Caco-2 (cell line): ENCODE results near the gene FOXP1. TPM values are rescaled to one million over a fixed set of nuclear protein-coding genes. Genes with fewer than 3 reads are reported as not detected.
"Not testable (repeated sequence)": the region's sequence is repeated elsewhere in the genome, so short reads cannot be mapped to it uniquely, and the experiment has no call there.

Experiments
- BruUV-seq: library from RNA; stranded (reverse); fragments of 400-500 nt; replicated peaks from 2 replicates; lab custom pipeline; 2021; lab: Mats Ljungman, UMichigan
- CTCF ChIA-PET: fragments of 300-600 bp; sonication (Branson Sonifier 250); formaldehyde crosslinking; loops from one replicate; lab custom pipeline; 2022; ENCODE audit warnings: antibody characterized with exemption; lab: Charles Lee
- POLR2A ChIA-PET: fragments of 300-600 bp; sonication (Branson Sonifier 250); formaldehyde crosslinking; loops from one replicate; lab custom pipeline; 2022; ENCODE audit warnings: antibody characterized with exemption; lab: Charles Lee
- DNase-seq, 2 experiments: peaks; one replicate each; pipeline versions ENCODE4 v3.0.0 to v3.0.0-alpha.2; 2020 to 2022
- H3K27me3 ChIP-seq: replicated peaks from 2 replicates; pipeline ENCODE4 v1.6.0; 2011; ENCODE audit warnings: low read length; ENCODE audit not compliant: control insufficient read depth, insufficient read depth
- H3K36me3 ChIP-seq: 2 replicates; pipeline ENCODE4 v1.5.1; 2011; ENCODE audit warnings: low read length; ENCODE audit not compliant: control insufficient read depth, insufficient read depth
- H3K4me1 ChIP-seq: fragments of 250-450 bp; sonication (Bioruptor Pico); 2 replicates; pipeline ENCODE4 v1.5.1; 2020; ENCODE audit warnings: mild to moderate bottlenecking
- H3K4me3 ChIP-seq: 2 replicates; pipeline ENCODE4 v1.5.1; 2011; ENCODE audit warnings: low read depth, mild to moderate bottlenecking, control low read depth, low read length
- H3K9me3 ChIP-seq: fragments of 250-450 bp; sonication (Bioruptor Pico); 2 replicates; pipeline ENCODE4 v1.5.1; 2020; ENCODE audit warnings: mild to moderate bottlenecking, moderate library complexity
- H3K27ac Mint-ChIP-seq: one replicate; pipeline ENCODE4 v1.8.0; 2022; ENCODE audit warnings: mixed read lengths; ENCODE audit not compliant: unreplicated experiment
- H3K27me3 Mint-ChIP-seq: one replicate; pipeline ENCODE4 v1.8.0; 2022; ENCODE audit warnings: mixed read lengths; ENCODE audit not compliant: insufficient read depth, unreplicated experiment
- H3K36me3 Mint-ChIP-seq: one replicate; pipeline ENCODE4 v1.8.0; 2022; ENCODE audit warnings: mild to moderate bottlenecking, mixed read lengths; ENCODE audit not compliant: insufficient read depth, unreplicated experiment
- H3K4me1 Mint-ChIP-seq: one replicate; pipeline ENCODE4 v1.8.0; 2022; ENCODE audit warnings: low read depth, mixed read lengths; ENCODE audit not compliant: unreplicated experiment
- H3K4me3 Mint-ChIP-seq: one replicate; pipeline ENCODE4 v1.8.0; 2022; ENCODE audit warnings: mild to moderate bottlenecking, moderate library complexity, mixed read lengths; ENCODE audit not compliant: unreplicated experiment
- H3K9me3 Mint-ChIP-seq: one replicate; pipeline ENCODE4 v1.8.0; 2022; ENCODE audit warnings: mixed read lengths; ENCODE audit not compliant: unreplicated experiment
- CTCF ChIP-seq, 2 experiments: fragments of 200-600 bp in 1 of 2; IDR thresholded peaks; 1 replicate in 1 of 2; 2 replicates in 1 of 2; pipeline versions ENCODE4 v1.5.1 to v1.8.0; 2011 to 2022; ENCODE audit warnings: antibody characterized with exemption in 1 of 2, control low read depth in 1 of 2, inconsistent platforms in 1 of 2, low read depth in 1 of 2, low read length in 1 of 2, mild to moderate bottlenecking in 1 of 2, moderate library complexity in 1 of 2; ENCODE audit not compliant: insufficient read depth in 1 of 2, severe bottlenecking in 1 of 2, unreplicated experiment in 1 of 2
- intact Hi-C: fragments of 100-400 bp; cut with micrococcal nuclease; formaldehyde crosslinking; loops from one replicate; pipeline ENCODE4 v1.10.0; 2022; ENCODE audit not compliant: unreplicated experiment
- total RNA-seq: library from RNA; stranded (reverse); gene quantifications from 2 replicates; pipeline ENCODE4 v1.2.3, GENCODE V29; 2022

The FOXP1 gene
- total RNA-seq, 1 experiment from 2014 or later, result 131 TPM

- no peak overlapping the region for H3K27ac Mint-ChIP-seq
Observed at GRCh38 chr3:71532639-71533395, 50.7 kb downstream of the FOXP1 start.

GRCh38 chr3:71530903-71531530 is 52.5 kb downstream of the FOXP1 start:
- Mint-ChIP-seq H3K36me3 (no peaks in the 10 kb centered on the region), H3K4me3 (no peak overlapping the region), H3K4me1 (no peaks in the 10 kb centered on the region), H3K9me3 (no peaks in the 10 kb centered on the region), H3K27me3 (no peaks in the 10 kb centered on the region), H3K27ac (no peak overlapping the region)
- TF ChIP-seq CTCF (IDR thresholded peaks at IDR 0.05; ENCODE audit: insufficient read depth in 1 of 2, low read depth in 1 of 2, low read length in 1 of 2, severe bottlenecking in 1 of 2, unreplicated experiment in 1 of 2), result no peak
- Histone ChIP-seq H3K36me3 (no peaks in the 10 kb centered on the region), H3K4me1 (0 out of 2 replicates have a peak, but pooled peaks cover 6% of the 10 kb centered on the region), H3K27me3 (no peaks in the 10 kb centered on the region), H3K9me3 (no peaks in the 10 kb centered on the region), H3K4me3 (no peak overlapping the region)
- no peak for DNase-seq
- POLR2A ChIA-PET, result no interaction called here
- no TSS peak for BruUV-seq
- CTCF ChIA-PET, result no interaction called here
- intact Hi-C loops, result no loop called here

More at GRCh38 chr3:71532639-71533395, 50.7 kb downstream of the FOXP1 start:
- H3K36me3 ChIP-seq, result no peaks in the 10 kb centered on the region
- no peak for DNase-seq
- H3K4me3 Mint-ChIP-seq, result no peak overlapping the region
- H3K4me3 ChIP-seq, result no peak overlapping the region
- no peaks in the 10 kb centered on the region for H3K27me3 Mint-ChIP-seq
- no peaks in the 10 kb centered on the region for H3K9me3 ChIP-seq
- no peaks in the 10 kb centered on the region for H3K4me1 Mint-ChIP-seq
- 0 out of 2 replicates have a peak, but pooled peaks cover 6% of the 10 kb centered on the region for H3K4me1 ChIP-seq
- H3K27me3 ChIP-seq, result no peaks in the 10 kb centered on the region
- ChIA-PET POLR2A (no interaction called here), CTCF (no interaction called here)
- no peak for TF ChIP-seq CTCF (IDR thresholded peaks at IDR 0.05; ENCODE audit: insufficient read depth in 1 of 2, low read depth in 1 of 2, low read length in 1 of 2, severe bottlenecking in 1 of 2, unreplicated experiment in 1 of 2)
- H3K36me3 Mint-ChIP-seq, result no peaks in the 10 kb centered on the region
- no TSS peak for BruUV-seq
- H3K9me3 Mint-ChIP-seq, result no peaks in the 10 kb centered on the region
- intact Hi-C loops, result no loop called here

GRCh38 chr3:71528816-71529215 is 54.7 kb downstream of the FOXP1 start:
- no peak for DNase-seq
- Mint-ChIP-seq H3K27me3 (no peaks in the 10 kb centered on the region), H3K9me3 (no peaks in the 10 kb centered on the region), H3K4me1 (no peaks in the 10 kb centered on the region), H3K36me3 (no peaks in the 10 kb centered on the region), H3K4me3 (no peak overlapping the region), H3K27ac (no peak overlapping the region)
- CTCF ChIA-PET, result no interaction called here
- Histone ChIP-seq H3K9me3 (no peaks in the 10 kb centered on the region), H3K27me3 (no peaks in the 10 kb centered on the region), H3K4me3 (no peak overlapping the region), H3K36me3 (no peaks in the 10 kb centered on the region), H3K4me1 (peaks cover 11% of the 10 kb centered on the region; the same call in 1 of the 2 replicates)
- TF ChIP-seq CTCF (IDR thresholded peaks at IDR 0.05; ENCODE audit: insufficient read depth in 1 of 2, low read depth in 1 of 2, low read length in 1 of 2, severe bottlenecking in 1 of 2, unreplicated experiment in 1 of 2), result no peak
- POLR2A ChIA-PET, result no interaction called here
- BruUV-seq, result no TSS peak
- intact Hi-C loops, result no loop called here

GRCh38 chr3:71526448-71526847 is 57.1 kb downstream of the FOXP1 start:
- H3K4me3 Mint-ChIP-seq, H3K36me3 ChIP-seq, CTCF ChIA-PET, DNase-seq, H3K4me3 ChIP-seq, H3K27me3 ChIP-seq, H3K9me3 ChIP-seq, H3K4me1 Mint-ChIP-seq, H3K9me3 Mint-ChIP-seq, H3K27me3 Mint-ChIP-seq, BruUV-seq, intact Hi-C loops, POLR2A ChIA-PET, H3K36me3 Mint-ChIP-seq, H3K27ac Mint-ChIP-seq: not testable (repeated sequence)
- peaks cover 11% of the 10 kb centered on the region; the same call in 1 of the 2 replicates for H3K4me1 ChIP-seq
